ENCODE results near the gene RYR2. TPM values are rescaled to one million over a fixed set of nuclear protein-coding genes. Genes with fewer than 3 reads are reported as not detected.

The RYR2 gene
- total and polyA plus RNA-seq, 12 donors, result 43.1 to 1,252 (median 872) TPM

- no peaks in the 10 kb centered on the region for H3K27me3 ChIP-seq
- intact Hi-C loops (cut with DNase I), result loop anchor here in 1 of 10 donors (10.0 kb wide), 1 partner anchor 63 kb away; no protein-coding TSS in a partner anchor
- peak overlapping the region; percentile 76 to 95 (median 90) for H3K27ac ChIP-seq
- H3K4me1 ChIP-seq, result peaks cover 4 to 55% (median 18%) of the 10 kb centered on the region in 9 donors
- ATAC-seq, result peak; percentile 25 to 75 (median 49)
- WGBS, 2 donors, result 28 to 52% methylated on average over 3 of the region's 3 CpGs
- no peaks in the 10 kb centered on the region for H3K36me3 ChIP-seq
- H3K4me3 ChIP-seq, result no peak overlapping the region
- TF ChIP-seq CTCF (IDR thresholded peaks at IDR 0.05), result no peak
- no peaks in the 10 kb centered on the region for H3K9me3 ChIP-seq
- no peak for DNase-seq
These were observed 30.6 kb upstream of the RYR2 start for GRCh38 chr1:237011432-237011831.

GRCh38 chr1:237012361-237012760 is 29.6 kb upstream of the RYR2 start:
- Histone ChIP-seq H3K4me1 (peaks cover 4 to 49% (median 11%) of the 10 kb centered on the region in 9 donors), H3K4me3 (no peak overlapping the region), H3K36me3 (no peaks in the 10 kb centered on the region), H3K27ac (peak overlapping the region; percentile 76 to 95 (median 90)), H3K27me3 (no peaks in the 10 kb centered on the region), H3K9me3 (no peaks in the 10 kb centered on the region)
- 60 to 66% methylated on average over 5 of the region's 5 CpGs for WGBS, 2 donors
- ATAC-seq (no peak), DNase-seq (no peak)
- no peak for TF ChIP-seq CTCF (IDR thresholded peaks at IDR 0.05)
- intact Hi-C loops (cut with DNase I), result loop anchor here in 2 of 10 donors (1.0 to 10.0 kb wide), 2 partner anchors 31 to 62 kb away; no protein-coding TSS in a partner anchor

GRCh38 chr1:237012788-237013383 is 29.1 kb upstream of the RYR2 start:
- Histone ChIP-seq H3K4me1 (peaks cover 4 to 44% (median 11%) of the 10 kb centered on the region in 9 donors), H3K27ac (peak overlapping the region; percentile 76 to 95 (median 90)), H3K36me3 (no peaks in the 10 kb centered on the region), H3K4me3 (peak overlapping the region in 3 of 10 donors; percentile 11 to 28 (median 15)), H3K27me3 (no peaks in the 10 kb centered on the region), H3K9me3 (no peaks in the 10 kb centered on the region)
- no peak for TF ChIP-seq CTCF (IDR thresholded peaks at IDR 0.05)
- ATAC-seq, result peak; percentile 85 to 95 (median 93)
- intact Hi-C loops (cut with DNase I), result loop anchor here in 2 of 10 donors (1.0 to 10.0 kb wide), 2 partner anchors 30 to 62 kb away; no protein-coding TSS in a partner anchor
- 15 to 18% methylated on average over 15 of the region's 15 CpGs for WGBS, 2 donors
- DNase-seq, result peak; percentile 71 to 79

GRCh38 chr1:237013608-237014007 is 28.4 kb upstream of the RYR2 start:
- Histone ChIP-seq H3K4me1 (peaks cover 0 to 38% (median 11%) of the 10 kb centered on the region in 9 donors), H3K36me3 (no peaks in the 10 kb centered on the region), H3K27me3 (no peaks in the 10 kb centered on the region), H3K9me3 (no peaks in the 10 kb centered on the region), H3K4me3 (no peak overlapping the region), H3K27ac (peak overlapping the region; percentile 76 to 95 (median 90))
- no peak for TF ChIP-seq CTCF (IDR thresholded peaks at IDR 0.05)
- 69 to 72% methylated on average over 5 of the region's 5 CpGs for WGBS, 2 donors
- DNase-seq (no peak), ATAC-seq (no peak)
- intact Hi-C loops (cut with DNase I), result loop anchor here in 2 of 10 donors (1.0 to 10.0 kb wide), 2 partner anchors 20 to 61 kb away; no protein-coding TSS in a partner anchor
